ENCODE results near the gene LUC7L2. TPM values are rescaled to one million over a fixed set of nuclear protein-coding genes. Genes with fewer than 3 reads are reported as not detected.

LUC7L2 gene
- total RNA-seq, 1 donor from 2014 or later = 142 TPM

GRCh38 chr7:139393621-139394211 is 34.0 kb downstream of the LUC7L2 start:
- Mint-ChIP-seq H3K27me3 (ENCODE audit: low read depth) (no peaks in the 10 kb centered on the region), H3K9me3 (no peaks in the 10 kb centered on the region)

DNA sequence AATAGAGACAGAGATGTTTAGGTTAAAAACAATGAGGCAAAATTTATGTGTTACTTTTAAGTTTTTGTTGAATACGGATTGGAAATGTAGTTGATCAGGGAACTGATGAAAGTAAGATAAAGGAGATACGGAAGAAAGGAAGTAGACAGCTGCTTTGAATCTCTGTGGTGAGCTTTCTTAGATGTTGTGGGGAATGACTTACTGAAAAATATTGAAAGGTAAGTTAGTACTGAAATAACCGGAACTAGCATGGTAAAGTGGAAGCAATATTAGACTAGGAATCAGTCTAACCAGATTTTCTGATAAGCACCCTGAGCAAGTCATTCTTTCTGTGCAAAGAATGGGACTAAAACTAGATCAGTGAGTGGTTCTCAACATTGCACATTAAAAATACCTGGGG is 34.8 kb downstream of the LUC7L2 start:
- Mint-ChIP-seq H3K4me1 (peaks cover 28% of the 10 kb centered on the region), H3K27ac (peak overlapping the region; percentile 36), H3K36me3 (peaks cover 27% of the 10 kb centered on the region), H3K4me3 (no peak overlapping the region), H3K9me3 (no peaks in the 10 kb centered on the region), H3K27me3 (ENCODE audit: low read depth) (no peaks in the 10 kb centered on the region)
- TF ChIP-seq CTCF (IDR thresholded peaks at IDR 0.05; ENCODE audit: unreplicated experiment) = no peak
- DNase-seq (ENCODE audit: low spot score in 2 of 2, unreplicated experiment in 2 of 2) = no peak

More at GRCh38 chr7:139393621-139394211, 34.0 kb downstream of the LUC7L2 start:
- peaks cover 28% of the 10 kb centered on the region for H3K4me1 Mint-ChIP-seq
- H3K4me3 Mint-ChIP-seq = no peak overlapping the region
- no peak for TF ChIP-seq CTCF (IDR thresholded peaks at IDR 0.05; ENCODE audit: unreplicated experiment)
- DNase-seq (ENCODE audit: low spot score in 2 of 2, unreplicated experiment in 2 of 2) = no peak
- H3K27ac Mint-ChIP-seq = no peak overlapping the region
- H3K36me3 Mint-ChIP-seq = peaks cover 29% of the 10 kb centered on the region

GRCh38 chr7:139396323-139396951 is 36.7 kb downstream of the LUC7L2 start:
- H3K36me3 Mint-ChIP-seq = peaks cover 24% of the 10 kb centered on the region
- DNase-seq (ENCODE audit: low spot score in 2 of 2, unreplicated experiment in 2 of 2) = no peak
- H3K9me3 Mint-ChIP-seq = no peaks in the 10 kb centered on the region
- no peak overlapping the region for H3K4me3 Mint-ChIP-seq
- peaks cover 28% of the 10 kb centered on the region for H3K4me1 Mint-ChIP-seq
- TF ChIP-seq CTCF (IDR thresholded peaks at IDR 0.05; ENCODE audit: unreplicated experiment) = no peak
- H3K27me3 Mint-ChIP-seq (ENCODE audit: low read depth) = no peaks in the 10 kb centered on the region
- H3K27ac Mint-ChIP-seq = peak overlapping the region; percentile 92

DNA sequence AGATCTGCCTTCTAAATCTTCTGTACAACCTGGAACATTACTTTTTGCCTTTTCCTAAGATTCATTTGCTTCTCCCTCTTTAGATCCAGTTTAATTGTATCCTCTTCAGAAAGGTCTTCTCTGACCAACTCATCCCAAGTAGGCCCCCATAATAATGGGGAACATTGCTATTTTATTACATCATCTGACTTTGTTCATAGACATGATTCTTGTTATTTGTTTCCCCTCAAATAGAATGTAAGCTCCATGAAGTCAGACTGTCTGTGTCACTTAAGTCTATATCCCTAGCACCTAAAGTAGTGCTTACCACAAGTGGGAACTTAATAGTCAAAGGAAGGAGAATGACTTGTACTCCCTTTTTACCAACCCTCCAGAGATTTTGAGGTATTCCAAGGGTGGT is 37.5 kb downstream of the LUC7L2 start:
- Mint-ChIP-seq H3K9me3 (no peaks in the 10 kb centered on the region), H3K4me3 (no peak overlapping the region), H3K36me3 (peaks cover 27% of the 10 kb centered on the region), H3K27me3 (ENCODE audit: low read depth) (no peaks in the 10 kb centered on the region), H3K4me1 (peaks cover 28% of the 10 kb centered on the region), H3K27ac (peak overlapping the region; percentile 15)
- TF ChIP-seq CTCF (IDR thresholded peaks at IDR 0.05; ENCODE audit: unreplicated experiment) = no peak
- DNase-seq (ENCODE audit: low spot score in 2 of 2, unreplicated experiment in 2 of 2) = no peak

GRCh38 chr7:139403601-139404000 is 43.9 kb downstream of the LUC7L2 start:
- H3K27me3 Mint-ChIP-seq (ENCODE audit: low read depth) = no peaks in the 10 kb centered on the region
- TF ChIP-seq CTCF (IDR thresholded peaks at IDR 0.05; ENCODE audit: unreplicated experiment) = no peak
- no peak overlapping the region for H3K27ac Mint-ChIP-seq
- peaks cover 56% of the 10 kb centered on the region for H3K36me3 Mint-ChIP-seq
- no peaks in the 10 kb centered on the region for H3K9me3 Mint-ChIP-seq
- no peak overlapping the region for H3K4me3 Mint-ChIP-seq
- DNase-seq (ENCODE audit: low spot score in 2 of 2, unreplicated experiment in 2 of 2) = no peak
- peaks cover 1% of the 10 kb centered on the region for H3K4me1 Mint-ChIP-seq

Measured in mesothelial cell of epicardium (in vitro differentiated cells).